Stomach smooth muscle (tissue), 2 donors: ENCODE results near the gene CTNNA3.
A peak's percentile ranks its signal among the peaks of the same experiment; 100 is the strongest.

Experiments used
- H3K27ac ChIP-seq: one replicate; pipeline ENCODE4 v1.7.0; 2013; ENCODE audit warnings: mild to moderate bottlenecking, low read length, inconsistent platforms
- H3K27me3 ChIP-seq, 2 donors: one replicate each; pipeline ENCODE4 v1.7.0; 2013; ENCODE audit warnings: low read length in 2 of 2; ENCODE audit not compliant: insufficient read depth in 2 of 2, control insufficient read depth in 1 of 2
- H3K36me3 ChIP-seq, 2 donors: one replicate each; pipeline ENCODE4 v1.7.0; 2013; ENCODE audit warnings: low read length in 2 of 2; ENCODE audit not compliant: control insufficient read depth in 2 of 2, insufficient read depth in 2 of 2
- H3K4me1 ChIP-seq: one replicate; pipeline ENCODE4 v1.7.0; 2013; ENCODE audit warnings: low read length; ENCODE audit not compliant: control insufficient read depth, insufficient read depth
- H3K4me3 ChIP-seq, 2 donors: one replicate each; pipeline ENCODE4 v1.7.0; 2013; ENCODE audit warnings: low read length in 2 of 2
- H3K9ac ChIP-seq, 2 donors: one replicate each; pipeline ENCODE4 v1.7.0; 2013; ENCODE audit warnings: low read length in 2 of 2, mild to moderate bottlenecking in 1 of 2
- H3K9me3 ChIP-seq, 2 donors: one replicate each; pipeline ENCODE4 v1.7.0; 2013; ENCODE audit warnings: low read length in 2 of 2; ENCODE audit not compliant: control insufficient read depth in 2 of 2
- donor health status: healthy.
- donor health status: Pancreatic carcinoma.

CTNNA3 gene

GRCh38 chr10:66144016-66144415, 1552.0 kb downstream of the CTNNA3 start:
- H3K9ac ChIP-seq, result no peak overlapping the region
- no peaks in the 10 kb centered on the region for H3K36me3 ChIP-seq
- H3K4me1 ChIP-seq, result no peaks in the 10 kb centered on the region
- H3K4me3 ChIP-seq, result no peak overlapping the region
- H3K27me3 ChIP-seq, result no peaks in the 10 kb centered on the region
- no peaks in the 10 kb centered on the region for H3K9me3 ChIP-seq
- H3K27ac ChIP-seq, result no peak overlapping the region

DNA sequence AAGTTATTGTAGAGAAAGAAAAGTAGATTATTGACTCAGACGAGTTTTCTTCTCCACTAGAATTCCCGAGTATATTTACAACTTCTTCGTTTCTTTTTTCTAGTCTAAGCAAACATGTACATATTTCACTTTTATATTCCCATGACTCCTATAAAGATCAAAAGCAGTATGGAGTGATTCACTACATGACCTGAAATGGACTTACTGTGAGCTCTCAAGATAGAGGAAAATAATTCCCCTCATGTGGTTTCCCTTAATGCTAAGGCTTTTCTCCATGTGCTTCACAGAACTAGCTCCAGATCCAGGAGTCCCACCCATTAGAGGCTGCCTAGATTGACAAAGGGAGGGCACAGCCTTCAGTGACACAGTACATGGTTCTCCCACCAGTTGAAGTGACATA, 1593.2 kb downstream of the CTNNA3 start:
- Histone ChIP-seq H3K9ac (no peak overlapping the region), H3K4me1 (no peaks in the 10 kb centered on the region), H3K4me3 (no peak overlapping the region), H3K36me3 (no peaks in the 10 kb centered on the region), H3K27me3 (no peaks in the 10 kb centered on the region), H3K27ac (no peak overlapping the region), H3K9me3 (no peaks in the 10 kb centered on the region)

- Histone ChIP-seq H3K36me3 (no peaks in the 10 kb centered on the region), H3K4me3 (peak overlapping the region in 1 of 2 donors; percentile 27), H3K4me1 (no peaks in the 10 kb centered on the region), H3K9me3 (no peaks in the 10 kb centered on the region), H3K27me3 (no peaks in the 10 kb centered on the region), H3K9ac (no peak overlapping the region), H3K27ac (no peak overlapping the region)
Measured at GRCh38 chr10:66098595-66099480, 1597.2 kb downstream of the CTNNA3 start.

- no peak overlapping the region for H3K27ac ChIP-seq
Measured at GRCh38 chr10:66095610-66096009, 1600.4 kb downstream of the CTNNA3 start.

DNA sequence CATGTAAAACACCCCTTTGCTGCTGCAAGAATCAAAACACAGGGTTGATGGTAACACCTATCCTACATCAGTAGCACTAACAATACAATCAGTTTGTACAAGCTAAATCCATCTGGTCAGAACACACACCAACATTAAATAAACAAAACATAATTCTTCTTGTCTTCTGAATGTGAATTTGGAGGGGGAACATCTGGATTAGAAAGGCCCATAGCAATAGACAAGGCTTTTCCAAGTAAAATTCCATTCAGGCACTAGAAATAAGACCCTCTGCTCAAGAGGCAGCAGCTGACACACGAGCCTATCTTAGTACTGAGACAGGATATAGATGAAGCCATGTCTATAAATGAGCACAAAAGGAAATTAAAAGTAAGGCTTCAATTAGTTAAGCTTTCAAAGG, 1610.1 kb downstream of the CTNNA3 start:
- no peaks in the 10 kb centered on the region for H3K27me3 ChIP-seq
- no peak overlapping the region for H3K4me3 ChIP-seq

More at GRCh38 chr10:66095610-66096009, 1600.4 kb downstream of the CTNNA3 start:
- no peaks in the 10 kb centered on the region for H3K9me3 ChIP-seq
- no peaks in the 10 kb centered on the region for H3K27me3 ChIP-seq
- no peaks in the 10 kb centered on the region for H3K4me1 ChIP-seq
- no peak overlapping the region for H3K4me3 ChIP-seq
- H3K9ac ChIP-seq, result no peak overlapping the region
- no peaks in the 10 kb centered on the region for H3K36me3 ChIP-seq

DNA sequence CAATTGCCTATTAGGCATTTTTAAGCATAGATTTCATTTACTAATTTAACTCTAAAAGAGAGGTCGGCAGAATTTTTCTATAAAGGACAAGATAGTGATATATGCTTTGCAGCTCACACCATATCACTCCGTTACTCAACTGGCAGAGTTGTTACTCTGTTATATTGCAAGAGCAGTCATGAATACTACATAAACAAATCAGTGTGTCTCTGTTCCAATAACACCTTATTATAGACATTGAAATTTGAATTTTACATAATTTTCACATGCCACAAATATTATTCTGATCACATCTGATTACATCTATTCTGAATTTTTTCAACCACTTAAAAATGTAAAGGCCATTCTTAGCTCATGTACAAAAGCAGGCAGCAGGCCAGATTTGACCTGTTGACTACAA, 1624.1 kb downstream of the CTNNA3 start:
- no peak overlapping the region for H3K9ac ChIP-seq
- H3K27me3 ChIP-seq, result no peaks in the 10 kb centered on the region
- H3K9me3 ChIP-seq, result no peaks in the 10 kb centered on the region
- H3K36me3 ChIP-seq, result no peaks in the 10 kb centered on the region
- no peak overlapping the region for H3K27ac ChIP-seq
- H3K4me1 ChIP-seq, result no peaks in the 10 kb centered on the region
- H3K4me3 ChIP-seq, result no peak overlapping the region

More for the DNA sequence above, 1610.1 kb downstream of the CTNNA3 start:
- Histone ChIP-seq H3K27ac (no peak overlapping the region), H3K9me3 (no peaks in the 10 kb centered on the region), H3K4me1 (no peaks in the 10 kb centered on the region), H3K9ac (no peak overlapping the region), H3K36me3 (no peaks in the 10 kb centered on the region)

DNA sequence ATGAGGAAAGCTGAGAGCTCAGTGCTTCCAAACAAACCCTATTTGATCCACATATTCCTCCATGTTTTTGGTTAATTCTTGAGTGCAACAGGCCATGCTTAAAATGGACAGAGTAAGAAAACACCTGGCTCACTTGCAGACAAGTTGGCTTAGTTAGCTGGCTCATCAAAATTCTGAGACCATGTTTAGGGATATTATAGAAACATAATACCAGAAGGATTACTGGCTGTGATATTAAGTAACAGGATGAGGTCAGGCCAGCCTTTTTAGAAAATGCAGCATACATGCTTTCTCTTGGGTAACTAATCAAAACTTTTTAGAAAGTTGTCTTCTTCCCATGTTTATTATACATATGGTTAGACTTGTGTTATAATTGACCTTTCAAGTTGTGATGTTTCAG, 1637.4 kb downstream of the CTNNA3 start:
- H3K36me3 ChIP-seq, result no peaks in the 10 kb centered on the region
- no peaks in the 10 kb centered on the region for H3K4me1 ChIP-seq
- no peaks in the 10 kb centered on the region for H3K9me3 ChIP-seq
- H3K9ac ChIP-seq, result no peak overlapping the region
- H3K4me3 ChIP-seq, result no peak overlapping the region
- H3K27ac ChIP-seq, result no peak overlapping the region
- H3K27me3 ChIP-seq, result no peaks in the 10 kb centered on the region

DNA sequence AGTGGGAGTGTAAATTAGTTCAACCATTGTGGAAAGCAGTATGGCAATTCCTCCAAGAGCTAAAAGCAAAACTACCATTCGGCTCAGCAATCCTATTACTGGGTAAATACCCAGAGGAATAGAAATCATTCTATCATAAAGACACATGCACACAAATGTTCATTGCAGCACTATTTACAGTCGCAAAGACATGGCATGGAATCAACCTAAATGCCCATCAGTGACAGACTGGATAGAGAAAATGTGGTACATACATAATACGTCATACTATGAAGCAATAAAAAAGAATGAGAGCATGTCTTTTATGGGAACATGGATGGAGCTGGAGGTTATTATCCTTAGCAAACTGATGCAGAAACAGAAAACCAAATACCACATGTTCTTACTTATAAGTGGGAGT, 1646.7 kb downstream of the CTNNA3 start:
- Histone ChIP-seq H3K4me1 (no peaks in the 10 kb centered on the region), H3K4me3 (no peak overlapping the region), H3K27ac (no peak overlapping the region), H3K9me3 (peaks cover 5 to 7% of the 10 kb centered on the region in 2 donors), H3K9ac (no peak overlapping the region), H3K27me3 (no peaks in the 10 kb centered on the region), H3K36me3 (no peaks in the 10 kb centered on the region)

GRCh38 chr10:66045859-66046258, 1650.1 kb downstream of the CTNNA3 start:
- H3K4me3 ChIP-seq, result no peak overlapping the region

GRCh38 chr10:66041771-66042170, 1654.2 kb downstream of the CTNNA3 start:
- Histone ChIP-seq H3K4me3 (no peak overlapping the region), H3K27ac (no peak overlapping the region), H3K9ac (no peak overlapping the region), H3K27me3 (no peaks in the 10 kb centered on the region), H3K36me3 (no peaks in the 10 kb centered on the region), H3K4me1 (no peaks in the 10 kb centered on the region), H3K9me3 (peaks cover 5 to 7% of the 10 kb centered on the region in 2 donors)

More at GRCh38 chr10:66045859-66046258, 1650.1 kb downstream of the CTNNA3 start:
- H3K36me3 ChIP-seq, result no peaks in the 10 kb centered on the region
- H3K9me3 ChIP-seq, result peaks cover 5 to 7% of the 10 kb centered on the region in 2 donors
- no peaks in the 10 kb centered on the region for H3K4me1 ChIP-seq
- H3K27me3 ChIP-seq, result no peaks in the 10 kb centered on the region
- no peak overlapping the region for H3K9ac ChIP-seq
- no peak overlapping the region for H3K27ac ChIP-seq

DNA sequence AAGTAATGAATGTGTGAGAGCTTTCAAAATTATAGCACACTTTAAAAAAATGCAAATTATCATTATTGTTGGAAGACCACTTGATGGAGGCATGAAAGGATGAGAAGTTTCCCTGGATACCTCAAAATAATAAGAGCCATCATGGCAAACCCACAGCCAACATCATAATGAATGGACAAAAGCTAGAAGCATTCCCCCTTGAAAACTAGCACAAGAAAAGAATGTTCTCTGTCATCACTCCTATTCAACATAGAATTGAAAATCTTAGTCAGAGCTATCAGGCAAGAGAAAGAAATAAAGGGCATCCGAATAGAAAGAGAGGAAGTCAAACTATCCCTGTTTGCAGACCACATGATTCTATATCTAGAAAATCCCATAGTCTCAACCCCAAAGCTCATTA, 1657.4 kb downstream of the CTNNA3 start:
- Histone ChIP-seq H3K4me3 (no peak overlapping the region), H3K9me3 (no peaks in the 10 kb centered on the region), H3K9ac (no peak overlapping the region), H3K27me3 (no peaks in the 10 kb centered on the region), H3K36me3 (no peaks in the 10 kb centered on the region), H3K27ac (no peak overlapping the region), H3K4me1 (no peaks in the 10 kb centered on the region)
